HG03354 (cell line): ENCODE data around the gene SH2D3C.

ENCODE experiments used
- ATAC-seq: cut with Tn5 transposase; IDR thresholded peaks from one replicate; pipeline ENCODE4 v1.9.1; 2021; ENCODE audit warnings: mild to moderate bottlenecking; ENCODE audit not compliant: unreplicated experiment, poor library complexity, severe bottlenecking

SH2D3C gene

GRCh38 chr9:127726871-127727270 lies 51.6 kb downstream of the SH2D3C start:
- no peak for ATAC-seq

- no peak for ATAC-seq
These were observed 54.5 kb downstream of the SH2D3C start for GRCh38 chr9:127724012-127724411.

GRCh38 chr9:127723444-127723843 lies 55.0 kb downstream of the SH2D3C start:
- ATAC-seq, result no peak

GRCh38 chr9:127723013-127723412 lies 55.5 kb downstream of the SH2D3C start:
- ATAC-seq, result no peak

GRCh38 chr9:127722055-127722745 lies 56.3 kb downstream of the SH2D3C start:
- ATAC-seq, result no peak

- ATAC-seq, result no peak
These were observed 57.1 kb downstream of the SH2D3C start for GRCh38 chr9:127721391-127721821.

GRCh38 chr9:127720865-127721227 lies 57.6 kb downstream of the SH2D3C start:
- no peak for ATAC-seq

- no peak for ATAC-seq
These were observed 58.2 kb downstream of the SH2D3C start for GRCh38 chr9:127720031-127720864.

GRCh38 chr9:127717766-127718165 lies 60.7 kb downstream of the SH2D3C start:
- no peak for ATAC-seq

GRCh38 chr9:127716412-127716811 lies 62.1 kb downstream of the SH2D3C start:
- no peak for ATAC-seq

- peak; percentile 94 for ATAC-seq
These were observed 62.8 kb downstream of the SH2D3C start, which contains the start of the genes PTRH1 and TTC16 for GRCh38 chr9:127715470-127716337. Gene PTRH1, minus strand, starts transcription at chr9:127715663. Its CDS starts 24 bp downstream, at chr9:127715639. Gene TTC16, plus strand, starts transcription at chr9:127716079. Its CDS starts 67 bp downstream, at chr9:127716146.

GRCh38 chr9:127714951-127715469 lies 63.5 kb downstream of the SH2D3C start:
- peak; percentile 4 for ATAC-seq

GRCh38 chr9:127714020-127714750 lies 64.3 kb downstream of the SH2D3C start:
- ATAC-seq, result no peak

GRCh38 chr9:127712867-127713266 lies 65.6 kb downstream of the SH2D3C start:
- ATAC-seq, result no peak

- no peak for ATAC-seq
These were observed 66.1 kb downstream of the SH2D3C start for GRCh38 chr9:127712371-127712770.

GRCh38 chr9:127711831-127712274 lies 66.6 kb downstream of the SH2D3C start:
- ATAC-seq, result no peak

- ATAC-seq, result no peak
These were observed 67.2 kb downstream of the SH2D3C start for GRCh38 chr9:127711226-127711701.

GRCh38 chr9:127710204-127710783 lies 68.2 kb downstream of the SH2D3C start:
- ATAC-seq, result no peak
